GM11168 (cell line): Measurements from ENCODE around the gene NXPE4.
"Not testable (repeated sequence)": the region's sequence is repeated elsewhere in the genome, so short reads cannot be mapped to it uniquely, and the experiment has no call there.

ENCODE experiments used
- in situ Hi-C: fragments of 300-500 bp; cut with MboI; formaldehyde crosslinking; loops from one replicate; pipeline ENCODE4 v1.12.0; 2022; ENCODE audit warnings: low sequenced_read_pairs; ENCODE audit not compliant: unreplicated experiment

The NXPE4 gene

GRCh38 chr11:114595571-114595970, at the start of gene NXPE4:
Gene NXPE4, minus strand, starts transcription at chr11:114595786. Its CDS starts 1,027 bp downstream, at chr11:114594759.
- in situ Hi-C loops = loop anchor here (25.0 kb wide), 1 partner anchor 233 kb away; no protein-coding TSS in a partner anchor

GRCh38 chr11:114639440-114639839, 43.9 kb upstream of the NXPE4 start:
- in situ Hi-C loops = not testable (repeated sequence)

DNA sequence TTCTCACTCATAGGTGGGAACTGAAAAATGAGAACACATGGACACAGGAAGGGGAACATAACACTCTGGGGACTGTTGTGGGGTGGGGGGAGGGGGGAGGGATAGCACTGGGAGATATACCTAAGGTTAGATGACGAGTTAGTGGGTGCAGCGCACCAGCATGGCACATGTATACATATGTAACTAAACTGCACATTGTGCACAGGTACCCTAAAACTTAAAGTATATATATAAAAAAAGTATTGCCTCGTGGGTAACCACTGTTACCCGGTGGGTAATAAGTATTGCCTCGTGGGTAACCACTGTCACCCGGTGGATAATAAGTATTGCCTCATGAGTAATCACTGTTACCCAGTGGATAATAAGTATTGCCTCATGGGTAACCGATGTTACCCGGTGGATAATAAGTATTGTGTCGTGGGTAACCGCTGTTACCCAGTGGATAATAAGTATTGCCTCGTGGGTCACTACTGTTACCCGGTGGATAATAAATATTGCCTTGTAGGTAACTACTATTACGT, 35.9 kb upstream of the NXPE4 start:
- in situ Hi-C loops = not testable (repeated sequence)

GRCh38 chr11:114625294-114625693, 29.7 kb upstream of the NXPE4 start:
- in situ Hi-C loops = no loop called here

DNA sequence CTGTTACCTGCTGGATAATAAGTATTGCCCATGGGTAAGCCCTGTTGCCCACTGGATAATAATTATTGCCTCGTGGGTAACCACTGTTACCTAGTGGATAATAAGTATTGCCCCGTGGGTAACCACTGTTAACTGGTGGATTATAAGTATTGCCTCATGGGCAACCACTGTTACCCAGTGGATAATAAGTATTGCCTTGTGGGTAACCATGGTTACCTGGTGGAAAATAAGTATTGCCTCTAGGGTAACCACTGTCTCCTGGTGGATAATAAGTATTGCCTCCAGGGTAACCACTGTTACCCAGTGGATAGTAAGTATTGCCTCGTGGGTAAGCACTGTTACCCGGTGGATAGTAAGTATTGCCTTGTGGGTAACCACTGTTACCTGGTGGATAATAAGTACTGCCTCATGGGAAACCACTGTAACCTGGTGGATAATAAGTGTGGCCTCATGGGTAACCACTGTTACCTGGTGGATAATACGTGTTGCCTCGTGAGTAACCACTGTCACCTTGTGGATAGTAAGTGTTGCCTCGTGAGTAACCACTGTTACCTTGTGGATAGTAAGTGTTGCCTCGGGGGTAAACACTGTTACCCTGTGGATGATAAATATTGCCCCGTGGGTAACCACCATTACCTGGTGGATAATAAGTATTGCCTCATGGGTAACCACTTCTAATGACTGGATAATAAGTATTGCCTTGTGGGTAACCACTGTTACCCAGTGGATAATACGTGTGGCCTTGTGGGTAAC, 29.0 kb upstream of the NXPE4 start:
- in situ Hi-C loops = no loop called here

- in situ Hi-C loops = no loop called here
These were observed 28.1 kb upstream of the NXPE4 start for GRCh38 chr11:114623720-114624119.

DNA sequence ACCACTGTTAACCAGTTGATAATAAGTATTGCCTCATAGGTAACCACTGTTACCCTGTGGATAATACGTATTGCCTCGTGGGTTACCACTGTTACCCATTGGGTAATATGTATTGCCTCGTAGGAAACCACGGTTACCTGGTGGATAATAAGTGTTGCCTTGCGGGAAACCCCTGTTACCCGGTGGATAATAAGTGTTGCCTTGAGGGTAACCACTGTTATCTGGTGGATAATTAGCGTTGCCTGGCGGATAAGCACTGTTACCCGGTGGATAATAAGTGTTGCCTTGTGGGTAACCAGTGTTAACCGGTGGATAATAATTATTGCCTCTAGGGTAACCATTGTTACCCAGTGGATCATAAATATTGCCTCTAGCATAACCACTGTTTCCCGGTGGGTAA, 27.3 kb upstream of the NXPE4 start:
- in situ Hi-C loops = no loop called here

- in situ Hi-C loops = no loop called here
These were observed 26.6 kb upstream of the NXPE4 start for GRCh38 chr11:114621950-114622809.

DNA sequence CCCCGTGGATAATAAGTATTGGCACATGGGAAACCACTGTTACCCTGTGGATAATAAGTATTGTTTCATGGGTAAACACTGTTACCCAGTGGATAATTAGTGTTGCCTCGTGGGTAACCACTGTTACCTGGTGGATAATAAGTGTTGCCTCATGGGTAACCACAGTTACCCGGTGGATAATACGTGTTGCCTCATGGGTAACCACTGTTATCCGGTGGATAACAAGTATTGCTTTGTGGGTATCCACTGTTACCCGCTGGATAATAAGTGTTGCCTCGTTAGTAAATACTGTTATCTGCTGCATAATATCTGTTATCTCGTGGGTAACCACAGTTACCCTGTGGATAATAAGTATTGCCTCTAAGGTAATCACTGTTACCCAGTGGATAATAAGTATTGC, 25.5 kb upstream of the NXPE4 start:
- in situ Hi-C loops = no loop called here

- in situ Hi-C loops = no loop called here
These were observed 24.1 kb upstream of the NXPE4 start for GRCh38 chr11:114619659-114620173.

DNA sequence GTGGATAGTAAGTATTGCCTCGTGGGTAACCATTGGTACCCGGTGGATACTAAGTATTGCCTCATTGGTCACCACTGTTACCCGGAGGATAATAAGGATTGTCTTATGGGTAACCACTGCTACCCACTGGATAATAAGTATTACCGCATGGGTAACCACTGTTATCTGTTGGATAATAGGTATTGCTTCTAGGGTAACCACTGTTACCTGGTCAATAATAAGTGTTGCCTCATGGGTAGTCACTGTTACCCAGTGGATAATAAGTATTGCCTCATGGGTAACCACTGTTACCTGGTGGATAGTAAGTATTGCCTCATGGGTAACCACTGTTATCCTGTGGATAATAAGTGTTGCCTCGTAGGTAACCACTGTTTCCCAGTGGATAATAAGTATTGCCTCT, 22.6 kb upstream of the NXPE4 start:
- in situ Hi-C loops = no loop called here

DNA sequence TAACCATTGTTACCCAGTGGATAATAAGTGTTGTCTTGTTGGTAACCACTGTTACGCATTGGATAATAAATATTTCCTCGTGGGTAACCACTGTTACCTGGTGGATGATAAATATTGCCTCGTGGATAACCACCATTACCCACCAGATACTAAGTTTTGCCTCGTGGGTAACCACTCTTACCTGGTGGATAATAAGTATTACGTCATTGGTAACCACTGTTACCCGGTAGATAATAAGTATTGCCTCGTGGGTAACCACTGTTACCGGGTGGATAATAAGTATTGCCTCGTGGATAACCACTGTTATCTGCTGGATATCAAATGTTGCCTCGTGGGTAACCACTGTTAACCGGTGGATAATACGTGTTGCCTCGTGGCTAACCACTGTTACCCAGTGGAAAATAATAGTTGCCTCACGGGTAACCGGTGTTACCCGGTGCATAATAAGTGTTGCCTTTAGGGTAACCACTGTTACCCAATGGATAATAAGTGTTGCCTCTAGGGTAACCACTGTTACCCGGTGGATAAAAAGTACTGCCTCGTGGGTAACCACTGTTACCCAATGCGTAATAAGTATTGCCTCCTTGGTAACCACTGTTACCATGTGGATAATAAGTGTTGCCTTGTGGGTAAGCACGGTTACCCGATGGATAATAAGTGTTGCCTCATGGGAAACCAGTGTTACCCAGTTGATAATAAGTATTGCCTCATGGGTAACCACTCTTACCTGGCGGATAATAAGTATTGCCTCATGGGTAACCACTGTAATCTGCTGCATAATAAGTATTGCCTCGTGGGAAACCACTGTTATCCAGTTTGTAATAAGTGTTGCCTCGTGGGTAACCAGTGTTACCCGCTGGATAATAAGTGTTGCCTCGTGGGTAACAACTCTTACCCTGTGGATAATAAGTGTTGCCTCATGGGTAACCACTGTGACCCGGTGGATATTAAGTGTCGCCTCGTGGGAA, 21.9 kb upstream of the NXPE4 start:
- in situ Hi-C loops = no loop called here

DNA sequence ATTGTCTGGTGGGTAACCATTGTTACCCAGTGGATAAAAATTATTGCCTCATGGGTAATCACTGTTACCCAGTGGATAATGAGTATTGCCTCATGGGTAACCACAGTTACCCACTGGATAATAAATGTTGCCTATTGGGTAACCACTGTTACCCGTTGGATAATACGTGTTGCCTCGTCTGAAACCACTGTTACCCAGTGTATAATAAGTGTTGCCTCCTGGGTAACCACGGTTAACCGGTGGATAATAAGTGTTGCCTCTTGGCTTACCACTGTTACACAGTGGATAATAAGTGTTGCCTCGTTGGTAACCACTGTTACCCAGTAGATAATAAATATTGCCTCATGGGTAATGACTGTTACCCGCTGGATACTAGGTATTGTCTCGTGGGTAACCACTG, 20.9 kb upstream of the NXPE4 start:
- in situ Hi-C loops = no loop called here

- in situ Hi-C loops = no loop called here
These were observed 20.1 kb upstream of the NXPE4 start for GRCh38 chr11:114615448-114616361.

DNA sequence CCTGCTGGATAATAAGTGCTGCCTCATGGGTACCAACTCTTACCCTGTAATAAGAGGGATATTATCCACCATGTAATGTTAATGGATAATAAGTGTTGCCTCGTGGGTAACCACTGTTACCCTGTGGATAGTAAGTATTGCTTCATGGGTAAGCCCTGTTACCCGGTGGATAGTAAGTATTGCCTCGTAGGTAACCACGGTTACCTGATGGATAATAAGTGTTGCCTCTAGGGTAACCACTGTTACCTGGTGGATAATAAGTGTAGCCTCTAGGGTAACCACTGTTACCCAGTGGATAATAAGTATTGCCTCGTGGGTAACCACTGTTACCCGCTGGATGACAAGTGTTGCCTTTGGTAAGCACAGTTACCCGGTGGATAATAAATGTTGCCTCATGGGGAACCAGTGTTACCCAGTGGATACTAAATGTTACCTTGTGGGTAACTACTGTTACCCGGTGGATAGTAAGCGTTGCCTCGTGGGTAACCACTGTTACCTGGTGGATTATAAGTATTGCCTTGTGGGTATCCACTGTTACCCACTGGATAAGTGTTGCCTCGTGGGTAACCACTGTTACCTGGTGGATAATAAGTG, 18.6 kb upstream of the NXPE4 start:
- in situ Hi-C loops = no loop called here

DNA sequence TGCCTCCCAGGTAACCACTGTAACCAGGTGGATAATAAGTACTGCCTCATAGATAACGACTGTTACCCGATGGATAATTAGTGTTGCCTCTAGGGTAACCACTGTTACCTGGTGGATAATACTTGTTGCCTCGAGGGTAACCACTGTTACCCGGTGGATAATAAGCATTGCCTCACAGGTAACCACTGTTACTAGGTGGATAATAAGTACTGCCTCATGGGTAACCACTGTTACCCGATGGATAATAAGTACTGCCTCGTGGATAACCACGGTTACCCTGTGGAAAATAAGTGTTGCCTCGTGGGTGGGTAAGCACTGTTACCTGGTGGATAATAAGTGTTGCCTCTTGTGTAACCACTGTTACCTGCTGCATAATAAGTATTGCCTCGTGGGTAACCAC, 17.5 kb upstream of the NXPE4 start:
- in situ Hi-C loops = not testable (repeated sequence)

DNA sequence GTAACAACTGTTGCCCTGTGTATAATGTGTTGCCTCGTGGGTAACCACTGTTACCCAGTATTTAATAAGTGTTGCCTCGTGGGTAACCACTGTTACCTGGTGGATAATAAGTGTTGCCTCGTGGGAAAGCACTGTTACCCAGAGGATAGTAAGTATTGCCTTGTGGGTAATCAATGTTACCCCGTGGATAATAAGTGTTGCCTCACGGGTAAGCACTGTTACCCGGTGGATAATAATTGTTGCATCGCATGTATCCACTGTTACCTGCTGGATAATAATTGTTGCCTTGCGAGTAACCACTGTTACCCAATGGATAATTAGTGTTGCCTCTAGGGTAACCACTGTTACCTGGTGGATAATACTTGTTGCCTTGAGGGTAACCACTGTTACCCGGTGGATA, 17.1 kb upstream of the NXPE4 start:
- in situ Hi-C loops = no loop called here

GRCh38 chr11:114612199-114612598, 16.6 kb upstream of the NXPE4 start:
- in situ Hi-C loops = not testable (repeated sequence)
